Hematopoietic multipotent progenitor cell treated with erythropoietin and hydrocortisone succinate and interleukin-3 and kit ligand, for 8 days (in vitro differentiated cells): Measurements from ENCODE around the gene IL16.
"Not testable (repeated sequence)": the region's sequence is repeated elsewhere in the genome, so short reads cannot be mapped to it uniquely, and the experiment has no call there.

Experiments used
- DNase-seq: peaks from one replicate; pipeline ENCODE4 v3.0.0-alpha.2; 2015

Gene IL16

DNA sequence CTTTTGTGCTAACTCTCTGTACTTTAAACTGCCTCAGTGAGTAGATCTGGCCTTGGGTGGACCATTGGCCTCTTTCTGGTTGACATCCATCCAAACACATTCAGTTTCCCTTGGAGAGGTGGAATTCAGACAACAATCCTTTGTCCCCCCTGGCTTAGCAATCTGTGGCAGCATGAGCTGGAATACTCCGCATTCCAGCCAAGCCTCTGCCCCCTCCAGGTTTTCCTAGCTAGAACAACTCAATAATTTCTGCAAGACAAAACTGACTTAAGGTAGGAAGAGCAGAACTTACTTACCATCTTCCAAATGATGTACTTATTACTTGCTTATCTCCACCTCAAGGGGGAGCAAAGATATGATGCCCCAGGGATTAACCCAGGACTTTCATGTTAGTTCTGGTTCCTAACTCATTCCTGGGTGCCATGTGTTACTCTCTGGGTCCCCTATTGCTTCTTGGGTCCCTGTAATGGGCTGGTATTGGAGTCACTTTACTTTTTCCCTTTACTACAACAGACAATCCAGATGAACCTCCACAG lies 21.8 kb upstream of the IL16 start:
- no peak for DNase-seq

GRCh38 chr15:81175496-81175895 lies 21.2 kb upstream of the IL16 start:
- DNase-seq: no peak

GRCh38 chr15:81176291-81176893 lies 20.3 kb upstream of the IL16 start:
- DNase-seq: no peak

GRCh38 chr15:81178365-81178764 lies 18.3 kb upstream of the IL16 start:
- DNase-seq: no peak

- DNase-seq: no peak
Measured at GRCh38 chr15:81181220-81181619, 15.5 kb upstream of the IL16 start.

- DNase-seq: no peak
Measured at GRCh38 chr15:81182031-81182755, 14.5 kb upstream of the IL16 start.

DNA sequence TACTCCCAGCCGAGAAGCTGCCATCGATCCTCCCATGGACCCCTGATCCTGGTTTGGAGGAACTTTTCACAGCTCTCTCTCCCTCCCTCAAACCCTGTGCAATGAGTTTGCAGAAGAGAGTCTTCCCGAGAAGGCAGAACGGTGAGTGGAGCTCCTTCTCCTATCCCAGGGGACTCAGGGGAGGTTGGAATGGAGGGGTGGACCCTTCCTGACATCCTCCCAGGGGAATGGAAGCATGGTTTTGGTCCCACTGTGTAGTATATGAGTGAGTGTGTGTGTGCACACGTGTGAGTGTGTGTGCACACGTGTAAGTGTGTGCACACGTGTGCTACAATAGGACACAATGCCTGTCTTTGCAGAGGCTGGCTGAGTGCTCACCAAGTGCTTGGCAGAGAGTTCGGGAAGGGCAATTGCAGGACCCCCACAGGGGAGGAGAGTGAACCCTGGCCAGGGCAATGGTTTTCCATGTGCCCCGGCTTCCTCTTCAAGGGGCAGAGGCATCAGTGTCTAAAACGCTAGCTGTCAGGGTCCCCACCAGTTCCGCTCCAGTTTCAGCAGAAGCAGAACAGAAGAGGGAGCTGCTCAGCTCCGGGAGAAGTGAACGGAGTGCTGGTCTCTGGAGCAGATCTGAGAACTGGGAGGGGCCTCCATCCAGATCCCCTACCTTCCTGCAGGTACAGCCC lies 13.8 kb upstream of the IL16 start:
- DNase-seq: no peak

- no peak for DNase-seq
Measured at GRCh38 chr15:81183439-81183775, 13.3 kb upstream of the IL16 start.

GRCh38 chr15:81184188-81184587 lies 12.5 kb upstream of the IL16 start:
- no peak for DNase-seq

- no peak for DNase-seq
Measured at GRCh38 chr15:81185631-81186295, 10.9 kb upstream of the IL16 start.

GRCh38 chr15:81188354-81188753 lies 8.3 kb upstream of the IL16 start:
- DNase-seq: no peak

GRCh38 chr15:81189583-81190283 lies 6.9 kb upstream of the IL16 start:
- no peak for DNase-seq

GRCh38 chr15:81190922-81191507 lies 5.7 kb upstream of the IL16 start:
- DNase-seq: no peak

DNA sequence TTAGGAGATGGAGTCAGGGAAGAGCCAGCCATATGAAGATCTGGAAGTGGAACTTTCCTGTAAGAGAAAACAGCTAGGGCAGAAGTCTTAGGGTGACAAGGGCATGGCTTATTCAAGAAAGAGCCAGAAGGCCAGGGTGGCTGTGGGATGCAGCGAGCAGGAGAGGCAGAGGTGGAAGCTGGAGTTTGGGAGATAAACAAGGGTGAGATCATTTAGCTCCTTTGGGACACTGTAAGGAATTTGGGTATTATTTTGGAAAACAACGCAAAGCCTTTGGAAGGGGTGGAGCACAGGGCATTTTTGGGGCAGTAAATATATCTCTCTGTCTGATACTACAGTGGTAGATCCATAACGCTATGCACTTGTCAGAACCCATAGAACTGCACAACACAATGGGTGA lies 5.0 kb upstream of the IL16 start:
- DNase-seq: no peak

DNA sequence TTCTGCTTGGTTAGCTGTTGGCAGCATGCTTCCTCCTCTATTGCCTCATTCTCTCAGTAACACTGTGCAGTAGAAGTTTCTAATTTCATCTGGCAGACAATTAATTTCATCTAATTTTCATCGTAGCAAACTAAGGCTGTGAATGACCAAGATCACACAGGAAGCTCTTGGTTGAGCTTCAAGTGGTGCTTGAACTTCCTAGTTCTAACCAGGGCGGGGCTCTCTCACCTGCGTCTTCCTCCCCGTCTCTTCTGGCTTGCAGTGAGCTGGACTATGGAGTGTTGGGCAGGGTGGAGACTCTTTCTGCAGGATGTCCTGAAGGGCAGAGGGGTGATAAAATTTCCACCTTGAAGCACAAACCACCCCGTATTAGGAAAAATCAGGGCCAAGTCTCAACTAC lies 2.0 kb upstream of the IL16 start:
- DNase-seq: no peak

- no peak for DNase-seq
Measured at GRCh38 chr15:81195339-81195864, 1.3 kb upstream of the IL16 start.

DNA sequence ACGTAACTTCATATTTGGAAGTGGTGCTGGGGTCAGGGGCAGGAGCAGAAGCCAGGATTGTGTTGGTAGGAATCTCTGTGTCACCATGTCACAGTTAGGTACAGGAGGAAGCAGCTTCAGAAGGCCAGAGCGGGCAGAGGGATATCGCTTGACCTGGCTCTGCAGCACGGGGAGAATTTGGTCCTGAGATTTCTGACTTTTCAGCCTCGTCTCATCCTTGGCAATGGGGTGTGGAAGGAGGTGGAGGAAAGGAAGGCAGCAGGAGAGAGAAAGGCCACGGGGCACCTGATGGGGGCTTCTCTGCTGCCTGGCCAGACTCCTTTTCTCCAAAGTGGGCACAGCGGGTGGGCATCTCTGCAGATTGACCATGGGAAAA lies 564 bp downstream of the IL16 start:
- DNase-seq: no peak

- no peak for DNase-seq
Measured at GRCh38 chr15:81197688-81198281, 1.1 kb downstream of the IL16 start.

- no peak for DNase-seq
Measured at GRCh38 chr15:81199031-81199779, 2.5 kb downstream of the IL16 start.

DNA sequence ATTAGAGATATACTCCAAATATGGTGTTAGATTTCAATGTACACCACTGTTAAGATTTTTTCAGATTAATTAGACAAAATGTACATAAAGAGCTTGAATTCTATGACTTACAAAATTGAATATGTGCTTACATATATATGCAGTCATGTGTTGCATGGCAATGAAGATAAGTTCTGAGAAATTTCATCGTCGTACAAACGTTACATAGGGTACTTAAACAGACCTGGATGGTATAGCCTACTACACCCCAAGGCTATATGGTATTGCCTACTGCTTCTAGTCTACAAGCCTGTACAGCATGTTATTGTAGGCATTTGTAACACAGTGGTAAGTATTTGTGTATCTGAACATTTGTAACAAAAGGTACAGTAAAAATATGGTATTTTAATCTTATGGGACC lies 9.3 kb downstream of the IL16 start:
- DNase-seq: no peak

- DNase-seq: not testable (repeated sequence)
Measured at GRCh38 chr15:81207987-81208386, 11.3 kb downstream of the IL16 start.
